Femur (tissue), 1 donor: ENCODE measurements around the gene FDXACB1.

ENCODE experiments used
- DNase-seq: peaks from one replicate; pipeline ENCODE4 v3.0.0-alpha.2; 2017

The FDXACB1 gene

DNA sequence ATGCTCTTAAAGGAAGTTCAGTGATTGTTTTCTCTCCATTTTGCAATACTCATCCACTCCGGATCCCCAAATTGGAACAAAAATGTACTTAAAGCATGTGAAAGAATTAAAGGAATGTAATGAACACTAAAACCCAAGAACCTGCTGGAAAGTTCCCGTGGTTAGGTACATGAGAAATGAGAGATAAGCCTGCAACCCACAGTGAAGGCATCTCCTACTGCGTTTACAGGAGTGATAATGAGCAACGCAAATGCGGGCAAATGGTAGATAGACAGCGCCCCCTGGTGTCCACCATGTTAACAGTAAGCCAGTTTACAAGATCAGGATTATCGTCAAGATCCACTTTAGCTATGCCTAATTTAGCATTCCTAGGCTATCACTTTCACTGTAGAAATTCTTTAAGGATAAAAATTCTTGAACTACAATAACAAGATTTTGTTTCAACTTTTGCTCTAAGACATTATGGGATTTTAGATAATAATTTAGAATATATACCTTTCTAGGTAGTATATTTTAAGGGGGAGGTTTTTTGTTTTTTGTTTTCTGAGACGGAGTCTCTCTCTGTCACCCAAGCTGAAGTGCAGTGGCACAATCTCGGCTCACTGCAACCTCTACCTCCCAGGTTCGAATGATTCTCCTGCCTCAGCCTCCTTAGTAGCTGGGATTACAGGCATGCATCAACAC, 37.5 kb downstream of the FDXACB1 start:
- peak; percentile 89 for DNase-seq

DNA sequence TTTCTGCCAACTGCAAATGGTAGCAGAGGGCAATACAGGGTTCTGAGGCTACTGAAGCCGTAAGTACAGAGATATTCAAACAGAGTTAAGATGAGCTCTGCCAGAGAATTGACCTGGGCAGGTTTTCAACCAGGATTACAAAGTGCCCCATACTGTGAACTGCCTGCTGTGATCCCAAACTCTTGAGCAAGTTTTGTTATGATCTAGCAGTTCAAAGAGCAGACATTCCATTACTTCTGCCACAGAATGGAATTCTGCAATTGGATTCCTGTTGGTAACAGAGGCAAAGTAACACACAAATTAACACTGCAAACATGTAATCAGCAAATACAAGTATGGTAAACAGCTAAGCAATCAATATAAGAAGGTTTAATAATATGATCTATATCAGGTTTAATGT, 38.8 kb downstream of the FDXACB1 start:
- no peak for DNase-seq

DNA sequence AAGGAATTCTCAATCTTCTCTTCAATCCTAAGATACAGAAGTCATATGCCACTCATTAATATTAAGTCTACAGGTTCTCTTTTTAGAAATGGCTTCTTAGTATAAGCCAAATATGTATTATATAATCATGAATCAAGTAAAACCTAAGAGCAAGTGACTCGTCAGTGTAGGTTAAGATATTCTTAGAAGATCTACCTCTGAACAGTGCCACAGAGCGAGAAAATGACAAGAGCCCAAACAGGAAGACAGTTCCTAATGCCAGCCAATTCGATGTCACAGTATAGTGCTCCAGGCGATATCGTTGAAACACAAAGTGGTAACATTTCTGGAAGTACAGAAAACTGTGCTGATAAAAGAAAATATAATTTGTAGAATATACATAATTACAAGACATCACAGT, 40.9 kb downstream of the FDXACB1 start:
- no peak for DNase-seq

DNA sequence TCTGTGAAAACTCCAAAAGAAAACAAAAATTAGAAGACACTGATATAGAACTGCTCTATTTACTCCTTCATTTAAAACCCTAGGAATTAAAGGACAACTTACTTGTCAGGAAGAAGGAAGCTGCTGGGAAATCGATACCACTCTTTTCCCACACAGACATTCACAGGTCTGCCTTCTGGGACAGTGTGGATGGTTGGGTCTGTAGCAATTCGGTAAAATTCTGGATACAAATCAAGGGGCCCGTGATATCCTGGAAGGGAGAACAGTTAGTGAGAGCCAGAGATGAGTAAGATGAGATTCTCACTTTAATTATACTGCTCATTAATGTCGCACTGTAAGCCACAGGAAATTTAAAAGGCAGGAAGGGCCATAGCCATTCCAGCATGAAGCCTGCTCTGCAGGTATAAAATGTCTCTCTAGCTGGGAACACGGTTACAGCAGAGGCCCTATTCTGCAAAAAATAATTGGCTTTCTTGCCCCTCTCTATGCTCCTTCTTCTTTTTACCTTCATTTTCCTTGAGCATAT, 41.5 kb downstream of the FDXACB1 start:
- no peak for DNase-seq

DNA sequence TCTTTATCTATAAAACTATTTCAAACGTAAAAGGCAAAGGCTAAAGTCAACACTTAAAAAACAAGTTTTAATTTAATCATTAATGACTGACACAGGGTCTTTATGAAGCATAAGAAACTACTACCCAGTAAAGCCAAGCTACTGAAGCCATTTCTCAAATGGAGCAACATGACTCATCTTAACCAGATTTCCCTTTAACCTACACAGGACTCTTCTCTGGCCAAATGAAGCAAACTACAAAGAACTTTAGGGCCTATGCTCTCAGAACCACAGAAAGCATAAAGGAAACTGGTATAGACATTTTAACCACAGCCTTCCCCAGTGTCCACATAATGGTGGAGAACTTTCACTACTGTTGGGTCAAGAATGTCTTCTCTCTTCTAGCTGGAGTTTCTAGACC, 42.2 kb downstream of the FDXACB1 start:
- DNase-seq = no peak

DNA sequence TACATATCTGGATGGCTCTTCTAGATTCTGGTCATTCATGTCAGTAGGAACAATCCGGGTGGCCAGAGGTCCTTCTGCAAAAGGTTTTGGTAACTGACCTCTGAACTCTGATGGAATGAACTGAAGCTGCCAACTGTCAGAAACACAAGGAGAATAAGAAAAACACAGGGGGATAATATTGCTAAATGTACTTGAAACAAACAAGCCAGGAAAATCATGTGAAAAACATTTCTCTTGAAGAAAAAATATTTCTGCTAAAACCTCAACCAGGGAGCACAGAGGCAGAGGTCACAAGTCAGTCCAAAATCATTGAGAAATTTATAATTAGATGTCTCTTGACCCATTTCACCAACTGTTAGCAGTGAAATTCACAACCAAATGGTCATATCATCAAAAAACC, 42.8 kb downstream of the FDXACB1 start:
- no peak for DNase-seq

DNA sequence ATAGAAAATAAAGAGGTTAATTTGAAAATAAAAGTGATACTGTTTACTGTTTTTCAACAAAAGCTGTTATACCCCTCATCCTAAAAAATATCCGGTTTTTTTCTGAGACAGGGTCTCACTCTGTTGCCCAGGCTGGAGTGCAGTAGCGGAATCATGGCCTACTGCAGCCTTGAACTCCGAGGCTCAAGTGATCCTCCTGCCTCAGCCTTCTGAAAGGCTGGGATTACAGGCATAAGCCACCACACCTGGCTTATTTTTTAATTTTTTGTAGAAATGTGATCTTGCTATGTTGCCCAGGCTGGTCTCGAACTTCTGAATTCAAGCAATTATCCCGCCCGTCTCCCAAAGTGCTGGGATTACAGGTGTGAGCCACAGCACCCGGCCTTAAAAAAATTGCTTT, 43.3 kb downstream of the FDXACB1 start:
- DNase-seq = no peak

DNA sequence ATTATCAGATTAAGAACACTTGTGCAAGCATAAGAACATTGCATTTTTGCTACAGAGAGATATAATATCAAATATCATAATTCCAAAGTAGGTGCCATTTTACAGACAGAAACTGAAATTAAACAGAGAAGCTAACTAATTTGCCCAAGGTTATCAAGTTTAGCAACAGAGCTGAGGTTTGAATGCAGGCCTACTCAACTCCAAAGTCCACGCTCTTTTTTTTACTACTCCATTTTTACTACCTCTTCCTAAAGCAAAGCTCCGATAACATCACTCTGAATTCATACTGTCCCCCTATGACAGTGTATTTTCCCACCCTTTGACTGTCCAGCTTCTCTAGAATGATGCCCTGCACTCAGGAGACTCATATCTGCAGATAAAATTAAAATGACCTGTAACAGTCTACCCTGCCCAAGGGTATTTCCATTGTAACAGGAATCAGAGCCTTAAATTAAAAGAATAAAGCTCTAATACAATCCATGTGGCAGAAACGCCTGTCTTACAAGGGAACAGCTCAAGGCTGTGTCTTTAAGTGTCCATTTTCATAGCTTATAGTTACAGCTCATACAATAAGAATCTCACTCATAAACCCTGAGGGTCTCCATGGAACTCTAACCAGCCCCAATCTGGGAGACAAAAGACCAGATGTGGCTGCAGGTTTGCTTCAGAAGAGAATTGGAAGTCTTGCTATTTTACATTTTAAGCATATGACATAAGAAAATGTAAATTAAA, 44.4 kb downstream of the FDXACB1 start:
- DNase-seq = no peak

DNA sequence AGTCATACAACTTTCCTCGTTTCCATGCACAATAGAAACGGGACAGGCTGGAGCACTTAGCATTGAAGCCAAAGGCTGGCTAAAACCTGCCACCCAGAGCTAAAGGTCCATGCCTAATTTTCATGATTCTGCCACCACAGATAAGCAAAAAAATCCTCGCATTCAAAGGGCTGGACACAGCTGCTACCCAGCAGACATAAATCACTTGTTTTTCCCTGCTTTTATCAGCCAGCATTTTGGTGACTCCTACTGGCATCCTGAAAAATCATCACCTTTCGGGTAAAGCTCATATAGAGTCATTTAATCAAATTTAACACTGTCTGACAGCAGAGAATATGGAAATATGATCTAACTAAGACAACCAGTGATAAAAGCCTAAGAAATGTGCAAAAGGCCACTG, 45.4 kb downstream of the FDXACB1 start:
- no peak for DNase-seq

DNA sequence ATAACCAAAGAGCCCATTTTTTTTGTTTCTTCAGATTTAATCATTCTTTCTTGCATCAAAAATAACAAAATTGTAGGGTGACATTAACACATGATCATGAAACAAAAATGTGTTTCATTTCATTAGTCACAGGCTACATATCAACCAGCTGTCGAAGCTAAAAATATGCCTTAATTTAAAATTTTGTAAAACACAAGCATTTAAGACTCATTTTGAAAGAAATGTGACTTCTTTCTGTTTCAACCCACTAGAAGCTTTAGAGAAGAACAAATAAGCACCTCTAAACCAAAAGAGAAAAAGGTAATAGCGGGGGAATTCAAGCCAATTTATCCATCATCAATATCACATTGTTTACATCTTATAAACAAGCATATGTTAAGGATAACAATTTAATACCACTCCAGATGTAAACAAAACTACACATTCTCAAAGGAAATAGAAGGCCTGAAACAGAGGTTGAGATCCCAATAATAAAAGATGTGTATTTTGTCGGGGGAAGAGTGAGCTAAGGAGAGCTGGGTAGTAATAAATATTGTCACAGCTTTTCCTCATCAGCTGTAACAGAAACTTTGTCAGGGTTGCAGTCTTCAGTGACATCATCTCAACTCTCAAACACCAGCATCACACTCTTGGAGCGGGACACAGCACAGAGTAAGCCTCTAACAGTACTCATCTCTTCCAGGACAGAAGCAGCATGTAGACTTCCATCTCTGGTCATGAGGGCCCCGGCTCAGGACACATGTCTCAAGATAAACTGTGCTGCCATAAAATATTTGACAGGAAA, 49.6 kb downstream of the FDXACB1 start:
- no peak for DNase-seq

DNA sequence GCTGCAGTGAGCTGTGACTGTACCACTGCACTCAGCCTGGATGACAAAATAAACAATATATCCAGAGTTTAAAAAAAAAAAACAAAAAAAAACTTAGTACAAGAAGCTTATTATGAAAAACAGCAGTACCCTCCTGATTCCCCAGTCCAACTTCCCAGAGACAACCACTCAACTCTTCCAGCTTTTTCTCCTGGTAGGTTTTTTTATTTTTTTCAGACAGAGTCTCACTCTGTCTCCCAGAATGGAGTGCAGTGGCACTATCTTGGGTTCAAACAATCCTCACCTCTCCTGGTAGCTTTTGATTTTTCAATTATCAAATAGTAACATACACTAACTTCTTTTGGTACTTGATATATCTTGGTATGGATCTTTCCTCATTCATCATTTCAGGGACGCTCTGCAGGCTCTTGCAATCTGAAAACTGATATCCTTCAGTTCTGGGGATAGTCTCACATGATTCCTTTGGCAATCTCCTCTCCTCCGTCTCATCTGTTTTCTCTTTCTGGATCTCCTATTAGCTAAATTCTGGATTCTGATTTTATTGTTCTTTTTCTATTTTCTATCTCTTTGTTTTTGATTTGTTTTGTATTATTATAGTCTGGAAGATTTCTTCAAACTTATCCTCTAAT, 52.5 kb downstream of the FDXACB1 start:
- DNase-seq = no peak
